GM12872 (cell line): ENCODE results near the gene SLC9A6.

ENCODE experiments used
- CTCF ChIP-seq: IDR thresholded peaks from 3 replicates; pipeline ENCODE4 v1.5.1; 2011; ENCODE audit warnings: low read depth, mild to moderate bottlenecking, low read length, moderate library complexity; ENCODE audit not compliant: insufficient read depth

The SLC9A6 gene

GRCh38 chrX:136086521-136086920 is 101.3 kb downstream of the SLC9A6 start:
- TF ChIP-seq CTCF = no peak

DNA sequence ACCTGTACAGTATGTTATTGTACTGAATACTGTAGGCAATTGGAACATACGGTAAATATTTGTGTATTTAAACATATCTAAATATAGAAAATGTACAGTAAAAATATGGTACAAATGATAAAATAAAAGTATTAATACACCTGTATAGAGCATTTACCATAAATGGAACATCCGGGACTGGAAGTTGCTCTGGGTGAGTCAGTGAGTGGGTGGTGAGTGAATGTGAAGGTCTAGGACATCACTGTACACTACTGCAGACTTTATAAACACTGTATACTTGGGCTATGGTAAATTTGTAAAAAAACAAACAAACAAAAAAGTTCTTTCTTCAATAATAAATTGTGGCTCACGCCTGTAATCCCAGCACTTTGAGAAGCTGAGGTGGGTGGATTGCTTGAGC is 109.7 kb downstream of the SLC9A6 start:
- no peak for TF ChIP-seq CTCF
